IPS DF 4.7 (cell line): ENCODE data around the gene ZFP36L2.

Experiments
- DNase-seq: peaks from one replicate; pipeline ENCODE4 v3.0.0-alpha.2; 2013; ENCODE audit warnings: low spot score; ENCODE audit errors: extremely low read depth

The ZFP36L2 gene

DNA sequence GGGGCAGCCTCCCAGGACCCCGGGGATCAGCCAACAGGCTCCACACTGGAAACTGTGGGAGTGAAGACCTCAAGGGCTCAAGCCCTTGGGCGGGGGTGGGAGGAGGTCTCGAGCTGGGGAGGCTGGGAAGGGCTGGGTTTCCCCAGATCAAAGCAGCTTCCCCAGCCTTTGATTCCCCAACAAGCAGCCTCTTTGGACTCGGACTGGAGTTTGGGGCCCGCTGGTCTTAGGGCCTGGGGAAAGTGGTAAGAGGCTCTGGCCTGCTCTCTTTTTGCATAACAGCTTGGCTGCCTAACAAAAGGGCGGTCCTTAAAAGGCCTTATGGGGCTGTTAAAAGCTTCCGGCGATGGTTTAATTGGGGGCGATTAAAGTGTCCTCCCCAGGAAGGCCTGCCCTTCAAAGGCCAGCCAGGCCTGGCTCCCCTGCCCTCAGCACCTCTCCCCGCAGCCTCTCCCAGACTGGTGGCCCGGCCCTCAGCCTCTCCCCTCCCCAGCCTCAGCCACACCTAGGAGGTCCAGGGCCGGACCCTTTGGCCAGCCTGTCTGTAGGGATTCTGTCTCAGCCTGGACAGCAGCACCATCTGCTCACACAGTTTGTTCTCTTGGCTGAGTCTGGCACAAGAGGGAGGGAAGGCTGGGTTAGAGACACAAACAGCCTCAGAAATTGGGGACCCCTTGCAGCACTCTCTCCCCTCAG is 39.6 kb downstream of the ZFP36L2 start:
- no peak for DNase-seq

DNA sequence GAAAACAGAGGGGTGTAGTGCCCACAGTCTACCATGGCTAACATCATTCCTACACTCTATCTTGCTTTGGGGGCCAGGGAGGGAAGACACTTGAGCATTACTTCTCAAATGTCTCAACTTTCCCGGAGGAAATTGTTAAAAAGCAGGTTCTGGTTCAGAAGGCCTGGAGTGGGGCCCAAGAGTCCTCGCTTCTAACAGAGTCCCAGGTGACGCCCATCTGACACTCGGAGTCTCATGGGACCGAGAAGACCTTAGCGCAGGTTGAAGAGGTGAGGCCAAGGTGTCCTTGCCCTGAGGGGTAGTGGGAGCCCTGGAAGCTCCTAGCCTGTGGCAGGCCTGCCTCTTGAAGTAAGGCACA is 40.1 kb downstream of the ZFP36L2 start:
- no peak for DNase-seq

DNA sequence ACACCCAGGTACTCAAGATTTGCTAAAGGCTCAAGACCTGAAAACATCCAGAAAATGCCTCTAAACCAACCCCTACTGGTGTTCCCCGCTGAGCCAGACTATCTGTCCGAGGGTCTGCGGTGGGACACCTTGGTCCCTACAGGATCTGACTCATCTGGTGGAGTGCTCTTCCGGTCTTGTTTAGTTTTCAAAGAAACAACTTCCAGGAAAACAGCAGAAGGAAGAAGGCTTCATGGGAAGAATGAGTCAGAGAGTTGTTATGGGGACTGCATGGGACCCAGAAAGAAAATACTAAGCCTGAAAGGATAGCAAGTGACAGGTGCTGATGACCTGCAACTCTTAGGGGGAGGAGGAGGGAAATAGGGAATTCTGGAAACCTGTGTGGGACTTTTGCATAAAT is 41.3 kb downstream of the ZFP36L2 start:
- DNase-seq: no peak

DNA sequence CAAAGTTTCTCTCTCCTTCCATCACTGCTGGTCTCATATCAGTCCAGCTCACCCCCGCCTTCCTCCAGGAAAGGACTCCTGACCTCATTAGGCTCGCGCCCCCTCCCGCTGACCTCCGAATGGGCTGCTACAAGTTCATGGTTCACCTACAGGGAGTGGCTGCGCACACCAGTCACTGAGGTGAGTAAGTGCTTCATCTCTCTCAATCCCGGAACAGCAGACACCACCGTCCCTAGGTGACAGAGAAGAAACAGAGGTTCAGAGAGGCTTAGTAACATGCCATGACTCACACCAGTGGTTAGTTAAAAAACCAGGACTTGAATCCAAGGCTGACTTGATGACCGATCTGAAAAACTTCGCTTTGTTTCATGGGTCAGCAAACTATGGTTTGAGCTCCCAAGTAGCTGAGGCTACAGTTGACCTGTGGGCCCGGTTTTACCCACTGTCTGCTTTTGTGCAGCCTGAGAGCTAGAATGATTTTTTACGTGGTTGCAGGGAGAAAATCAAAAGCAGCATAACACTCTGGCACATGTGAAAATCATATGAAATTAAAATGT is 42.0 kb downstream of the ZFP36L2 start:
- no peak for DNase-seq

DNA sequence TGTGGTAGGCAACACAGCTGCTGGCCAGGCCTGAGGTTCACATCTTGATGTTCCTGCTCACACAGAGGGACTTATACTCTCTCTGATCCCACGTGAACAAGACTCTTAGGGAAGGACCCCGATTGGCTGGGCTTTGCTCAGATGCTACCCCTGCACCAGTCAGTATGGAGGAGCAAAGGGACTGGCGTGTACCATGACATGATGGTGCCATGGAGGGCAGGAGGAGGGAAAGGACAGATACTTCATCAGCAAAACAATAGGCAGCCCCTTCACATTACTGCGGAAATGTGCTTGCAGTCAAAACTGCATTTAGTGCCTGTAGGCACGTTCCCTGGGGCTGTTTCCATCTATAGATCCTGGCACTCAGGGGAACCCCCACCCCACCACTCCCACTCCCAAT is 42.7 kb downstream of the ZFP36L2 start:
- no peak for DNase-seq

DNA sequence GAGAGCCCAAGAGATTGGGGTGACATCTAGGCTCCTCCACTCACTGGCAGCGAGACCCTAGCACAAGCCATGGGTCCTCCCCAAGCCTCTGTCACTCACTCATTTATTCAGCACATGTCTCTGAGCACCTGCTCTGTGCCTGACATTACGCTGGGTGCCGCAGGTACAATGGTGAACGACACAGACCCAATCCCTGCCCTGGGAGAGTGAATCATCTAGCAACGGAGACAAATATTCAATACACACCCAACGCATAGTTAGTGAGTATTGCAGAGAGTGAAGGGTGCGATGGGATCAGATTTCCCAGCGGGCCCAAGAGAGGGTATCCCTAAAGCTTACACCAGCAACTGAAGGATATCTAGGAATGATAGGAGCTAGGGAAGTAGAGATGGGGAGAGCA is 45.5 kb downstream of the ZFP36L2 start:
- DNase-seq: no peak

DNA sequence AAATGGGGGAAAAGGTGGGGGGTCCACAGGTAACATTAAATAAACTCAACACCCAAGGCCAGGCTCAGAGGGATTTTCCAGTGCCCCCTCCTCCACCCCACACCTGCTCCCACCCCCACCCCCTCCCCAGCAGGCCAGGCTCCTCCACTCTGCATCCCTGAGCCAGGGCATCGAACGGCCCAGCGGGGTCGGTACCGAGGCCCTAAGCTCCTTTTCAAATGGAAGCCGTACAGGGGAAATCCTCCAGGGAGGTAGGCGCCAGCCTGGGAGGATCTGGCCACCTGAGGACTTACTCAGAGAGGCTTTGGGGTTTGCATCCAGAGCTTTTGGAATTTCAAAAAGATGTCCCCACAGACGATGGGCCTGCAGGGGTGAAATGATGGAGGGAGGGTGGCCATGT is 46.5 kb downstream of the ZFP36L2 start:
- DNase-seq: no peak

DNA sequence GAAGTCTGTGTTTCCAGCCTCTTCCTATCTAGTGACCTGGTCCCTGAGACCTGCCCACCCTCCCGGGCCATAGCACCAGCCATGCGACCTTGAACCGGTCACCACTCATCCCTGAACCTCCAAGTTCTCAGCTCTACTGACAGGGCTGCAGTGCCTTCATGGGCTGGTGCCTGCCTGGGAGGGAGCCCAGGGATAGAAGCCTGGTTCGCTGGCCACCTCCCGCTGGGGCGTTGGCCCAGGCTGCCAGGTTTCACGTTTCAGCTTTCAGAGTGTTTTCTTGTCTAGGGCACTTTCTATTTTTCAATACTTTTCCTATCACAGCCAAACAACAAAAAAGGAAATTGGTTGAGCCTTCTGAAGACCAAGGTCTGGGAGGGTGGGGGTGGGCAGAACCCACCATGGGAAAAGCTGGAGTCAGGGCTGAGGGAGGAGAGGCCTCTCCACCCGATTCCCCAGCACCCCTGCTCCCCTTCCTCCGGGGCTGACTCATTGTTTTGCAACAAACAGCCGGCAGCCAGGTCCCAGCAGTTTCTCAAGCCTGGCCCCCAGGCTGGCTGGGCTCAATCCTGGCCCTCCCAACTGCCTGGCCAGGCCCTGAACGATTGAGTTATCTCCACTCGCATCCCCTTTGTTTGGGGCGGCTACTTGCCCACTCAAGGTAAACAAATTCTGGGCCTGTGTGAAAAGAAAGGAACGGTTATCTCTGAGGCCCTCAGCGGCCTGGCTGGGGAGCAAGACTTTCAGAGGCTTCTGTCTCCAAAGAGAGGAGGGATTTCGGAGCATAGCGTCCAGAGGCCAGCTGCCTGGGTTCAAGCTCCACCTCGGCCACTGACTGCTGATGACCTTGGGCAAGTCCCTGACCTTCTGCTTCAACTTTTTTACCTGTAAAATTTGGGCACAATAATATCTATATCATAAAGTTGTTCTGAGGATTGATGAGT is 47.5 kb downstream of the ZFP36L2 start:
- DNase-seq: no peak

DNA sequence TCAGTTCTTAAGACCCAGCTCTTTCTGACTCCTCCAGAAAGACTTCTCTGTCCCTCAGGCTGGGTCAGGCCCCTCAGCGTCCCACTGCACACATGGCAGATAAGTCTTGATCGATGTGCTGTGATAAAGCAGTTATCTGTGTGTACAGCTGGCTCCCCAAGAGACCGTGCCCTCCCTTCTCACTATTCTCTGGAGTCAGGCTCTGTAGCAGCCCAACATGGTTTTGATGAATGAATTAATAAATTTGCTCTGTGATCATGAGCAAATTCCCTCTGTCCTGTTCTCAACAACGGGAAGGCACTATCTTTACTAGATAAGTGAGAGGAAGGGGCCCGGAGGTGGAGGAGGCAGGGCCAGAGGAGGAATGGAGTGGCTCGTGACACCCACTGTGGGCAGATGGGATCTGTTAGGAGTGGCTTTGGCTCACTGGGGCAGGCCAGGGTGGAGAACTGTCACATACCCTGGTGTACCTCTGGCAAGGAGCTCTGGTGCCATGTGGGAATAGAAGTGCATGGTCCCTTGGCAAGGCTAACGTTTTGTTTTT is 48.3 kb downstream of the ZFP36L2 start:
- no peak for DNase-seq

DNA sequence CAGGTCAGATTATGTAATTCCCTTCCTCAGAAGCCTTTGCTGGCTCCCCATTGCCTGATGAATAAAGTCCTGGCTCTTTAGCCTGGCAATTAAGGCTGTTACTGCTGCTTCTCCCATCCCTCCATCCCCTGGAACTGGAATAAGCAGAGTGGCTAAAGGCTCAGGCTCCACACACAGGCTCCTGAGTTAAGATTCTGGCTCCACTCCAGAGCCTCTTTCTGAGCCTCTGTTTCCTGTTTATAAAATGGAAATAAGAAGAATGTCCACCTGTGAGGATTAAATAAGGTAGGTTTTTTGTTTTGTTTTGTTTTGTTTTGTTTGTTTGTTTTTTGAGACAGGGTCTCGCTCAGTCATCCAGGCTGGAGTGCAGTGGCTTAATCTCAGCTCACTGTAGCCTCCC is 50.0 kb downstream of the ZFP36L2 start:
- DNase-seq: no peak

DNA sequence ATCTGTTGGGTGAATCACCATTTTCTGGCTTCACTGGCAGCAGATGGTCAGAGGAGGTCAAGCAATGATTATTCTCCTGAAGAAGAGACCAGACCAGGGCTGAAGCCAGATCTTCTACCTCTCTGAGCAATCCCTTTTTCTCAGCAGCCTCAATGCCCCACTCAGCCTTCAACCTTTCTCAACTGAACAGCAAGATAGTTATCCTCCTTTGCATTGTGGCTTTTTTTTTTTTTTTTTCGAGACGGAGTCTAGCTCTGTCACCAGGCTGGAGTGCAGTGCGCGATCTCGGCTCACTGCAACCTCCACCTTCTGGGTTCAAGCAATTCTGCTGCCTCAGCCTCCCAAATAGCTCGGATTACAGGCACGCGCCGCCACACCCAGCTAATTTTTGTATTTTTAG is 50.5 kb downstream of the ZFP36L2 start:
- DNase-seq: no peak

DNA sequence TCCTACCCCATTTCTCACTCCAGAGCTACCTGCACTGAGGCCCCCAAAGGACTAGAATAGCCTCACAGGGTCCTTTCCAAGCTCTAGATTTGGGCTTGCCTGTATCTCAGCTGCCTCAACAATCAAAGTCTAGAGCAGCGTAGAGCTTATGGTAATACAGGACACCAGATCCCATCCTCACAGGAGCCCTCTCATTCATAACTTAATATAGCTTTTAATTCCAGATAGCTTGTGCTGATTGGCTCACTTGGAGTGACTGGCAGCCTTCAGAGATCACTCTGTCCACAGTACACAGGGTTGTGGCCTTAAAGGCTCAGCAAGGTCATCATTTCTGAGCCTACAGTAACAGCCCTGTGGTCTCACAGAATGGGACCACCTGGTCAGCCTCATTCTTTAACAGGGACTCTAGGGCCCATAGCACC is 51.4 kb downstream of the ZFP36L2 start:
- no peak for DNase-seq

DNA sequence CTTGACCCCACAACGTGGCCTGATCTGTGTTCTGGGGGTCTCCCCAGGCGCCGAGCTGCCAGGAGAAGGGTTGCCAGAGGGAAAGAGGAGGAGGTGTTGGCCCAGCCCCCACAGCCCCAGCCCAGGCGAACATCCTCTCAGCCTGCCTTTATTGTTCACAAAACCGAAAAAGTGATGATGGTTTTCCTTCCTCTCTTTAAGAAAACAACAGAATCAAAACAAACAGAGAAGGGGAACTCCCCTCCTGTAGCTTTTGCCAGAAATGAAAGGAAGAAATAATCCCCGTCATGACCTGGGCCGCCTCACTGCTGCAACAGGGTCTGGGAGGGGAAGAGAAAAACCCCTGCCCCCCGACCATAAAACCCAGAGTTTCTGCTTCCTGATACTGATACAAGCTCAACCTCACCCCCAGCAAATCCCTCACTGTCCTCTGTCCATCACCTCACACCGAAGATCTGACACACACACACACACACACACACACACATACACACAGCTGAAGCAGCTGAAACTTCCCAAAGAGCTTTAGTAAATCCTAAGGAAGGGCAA is 52.0 kb downstream of the ZFP36L2 start:
- DNase-seq: no peak
